ENCODE data around the gene POU2AF2.

DNA sequence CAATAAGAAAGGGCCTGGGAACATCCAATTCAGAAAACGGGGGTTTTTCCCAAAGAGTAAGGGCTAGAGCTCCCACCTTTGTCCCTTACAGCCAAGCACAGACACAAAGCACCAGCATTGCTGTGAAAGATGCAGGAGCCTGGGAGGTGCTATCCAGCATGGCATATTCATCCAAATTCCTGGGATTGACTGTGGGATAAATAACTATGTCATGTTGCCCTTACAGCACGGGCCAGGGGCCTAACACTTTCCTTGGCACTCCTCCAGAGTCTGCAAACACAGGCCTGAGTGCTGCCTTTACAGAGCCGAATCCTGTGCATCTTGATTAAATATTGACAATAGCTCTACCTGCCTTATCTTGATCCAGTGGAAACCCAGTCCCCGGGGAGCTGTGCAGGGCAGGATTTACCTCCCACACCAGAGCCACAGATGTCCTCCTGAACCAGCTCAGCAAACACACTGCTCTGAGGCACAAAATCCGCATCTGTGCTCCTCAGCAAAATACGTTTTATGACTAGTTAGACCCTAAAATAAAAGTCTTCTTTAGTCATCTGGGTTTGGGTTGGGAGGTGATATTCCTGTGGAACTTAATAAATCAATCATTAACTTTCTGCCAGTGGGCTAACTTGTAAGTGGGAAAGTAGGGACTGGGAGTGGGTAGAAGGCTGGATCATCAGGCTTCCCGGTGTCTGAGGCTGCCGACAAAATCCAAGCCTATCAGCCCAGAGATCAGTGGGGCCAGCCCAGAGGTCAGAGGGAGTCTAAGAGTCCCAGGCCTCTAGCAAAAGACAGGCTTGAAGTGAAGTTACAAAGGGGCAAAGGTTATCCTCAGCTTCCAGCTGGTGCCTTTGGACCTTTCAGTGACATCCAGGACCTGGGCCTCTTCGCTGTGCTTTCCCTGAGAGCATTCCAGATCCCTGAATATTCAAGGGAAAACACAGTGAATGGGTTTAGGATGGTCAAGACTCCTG is 89.3 kb downstream of the POU2AF2 start:
- no peak for TF ChIP-seq ZNF324 (tag by site-specific recombination; IDR thresholded peaks at IDR 0.05)
- TF ChIP-seq, protein P1, sequence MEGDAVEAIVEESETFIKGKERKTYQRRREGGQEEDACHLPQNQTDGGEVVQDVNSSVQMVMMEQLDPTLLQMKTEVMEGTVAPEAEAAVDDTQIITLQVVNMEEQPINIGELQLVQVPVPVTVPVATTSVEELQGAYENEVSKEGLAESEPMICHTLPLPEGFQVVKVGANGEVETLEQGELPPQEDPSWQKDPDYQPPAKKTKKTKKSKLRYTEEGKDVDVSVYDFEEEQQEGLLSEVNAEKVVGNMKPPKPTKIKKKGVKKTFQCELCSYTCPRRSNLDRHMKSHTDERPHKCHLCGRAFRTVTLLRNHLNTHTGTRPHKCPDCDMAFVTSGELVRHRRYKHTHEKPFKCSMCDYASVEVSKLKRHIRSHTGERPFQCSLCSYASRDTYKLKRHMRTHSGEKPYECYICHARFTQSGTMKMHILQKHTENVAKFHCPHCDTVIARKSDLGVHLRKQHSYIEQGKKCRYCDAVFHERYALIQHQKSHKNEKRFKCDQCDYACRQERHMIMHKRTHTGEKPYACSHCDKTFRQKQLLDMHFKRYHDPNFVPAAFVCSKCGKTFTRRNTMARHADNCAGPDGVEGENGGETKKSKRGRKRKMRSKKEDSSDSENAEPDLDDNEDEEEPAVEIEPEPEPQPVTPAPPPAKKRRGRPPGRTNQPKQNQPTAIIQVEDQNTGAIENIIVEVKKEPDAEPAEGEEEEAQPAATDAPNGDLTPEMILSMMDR (tag by site-specific recombination; IDR thresholded peaks at IDR 0.05), result no peak
- no peak for TF ChIP-seq ZNF558 (tag by site-specific recombination; IDR thresholded peaks at IDR 0.05)
- TF ChIP-seq ZBTB7A (tag by site-specific recombination; IDR thresholded peaks at IDR 0.05; ENCODE audit: low read depth), result no peak
- TF ChIP-seq TCF7L2 (IDR thresholded peaks at IDR 0.05; ENCODE audit: borderline replicate concordance, low read depth, low read length), result no peak
- no peak for TF ChIP-seq ZNF48 (tag by site-specific recombination; IDR thresholded peaks at IDR 0.05)
- TF ChIP-seq RBAK (tag by site-specific recombination; IDR thresholded peaks at IDR 0.05), result no peak
- TF ChIP-seq, protein P2, sequence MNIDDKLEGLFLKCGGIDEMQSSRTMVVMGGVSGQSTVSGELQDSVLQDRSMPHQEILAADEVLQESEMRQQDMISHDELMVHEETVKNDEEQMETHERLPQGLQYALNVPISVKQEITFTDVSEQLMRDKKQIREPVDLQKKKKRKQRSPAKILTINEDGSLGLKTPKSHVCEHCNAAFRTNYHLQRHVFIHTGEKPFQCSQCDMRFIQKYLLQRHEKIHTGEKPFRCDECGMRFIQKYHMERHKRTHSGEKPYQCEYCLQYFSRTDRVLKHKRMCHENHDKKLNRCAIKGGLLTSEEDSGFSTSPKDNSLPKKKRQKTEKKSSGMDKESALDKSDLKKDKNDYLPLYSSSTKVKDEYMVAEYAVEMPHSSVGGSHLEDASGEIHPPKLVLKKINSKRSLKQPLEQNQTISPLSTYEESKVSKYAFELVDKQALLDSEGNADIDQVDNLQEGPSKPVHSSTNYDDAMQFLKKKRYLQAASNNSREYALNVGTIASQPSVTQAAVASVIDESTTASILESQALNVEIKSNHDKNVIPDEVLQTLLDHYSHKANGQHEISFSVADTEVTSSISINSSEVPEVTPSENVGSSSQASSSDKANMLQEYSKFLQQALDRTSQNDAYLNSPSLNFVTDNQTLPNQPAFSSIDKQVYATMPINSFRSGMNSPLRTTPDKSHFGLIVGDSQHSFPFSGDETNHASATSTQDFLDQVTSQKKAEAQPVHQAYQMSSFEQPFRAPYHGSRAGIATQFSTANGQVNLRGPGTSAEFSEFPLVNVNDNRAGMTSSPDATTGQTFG (tag by site-specific recombination; IDR thresholded peaks at IDR 0.05; ENCODE audit: borderline replicate concordance), result no peak

Measured in HEK293 (cell line).